GM19025 (cell line): ENCODE measurements around the gene C2CD4C.
"Not testable (repeated sequence)": the region's sequence is repeated elsewhere in the genome, so short reads cannot be mapped to it uniquely, and the experiment has no call there.

ENCODE experiments used
- ATAC-seq: cut with Tn5 transposase; IDR thresholded peaks from one replicate; pipeline ENCODE4 v1.9.1; 2021; ENCODE audit warnings: mild to moderate bottlenecking, low read depth, moderate library complexity; ENCODE audit not compliant: unreplicated experiment

C2CD4C gene

DNA sequence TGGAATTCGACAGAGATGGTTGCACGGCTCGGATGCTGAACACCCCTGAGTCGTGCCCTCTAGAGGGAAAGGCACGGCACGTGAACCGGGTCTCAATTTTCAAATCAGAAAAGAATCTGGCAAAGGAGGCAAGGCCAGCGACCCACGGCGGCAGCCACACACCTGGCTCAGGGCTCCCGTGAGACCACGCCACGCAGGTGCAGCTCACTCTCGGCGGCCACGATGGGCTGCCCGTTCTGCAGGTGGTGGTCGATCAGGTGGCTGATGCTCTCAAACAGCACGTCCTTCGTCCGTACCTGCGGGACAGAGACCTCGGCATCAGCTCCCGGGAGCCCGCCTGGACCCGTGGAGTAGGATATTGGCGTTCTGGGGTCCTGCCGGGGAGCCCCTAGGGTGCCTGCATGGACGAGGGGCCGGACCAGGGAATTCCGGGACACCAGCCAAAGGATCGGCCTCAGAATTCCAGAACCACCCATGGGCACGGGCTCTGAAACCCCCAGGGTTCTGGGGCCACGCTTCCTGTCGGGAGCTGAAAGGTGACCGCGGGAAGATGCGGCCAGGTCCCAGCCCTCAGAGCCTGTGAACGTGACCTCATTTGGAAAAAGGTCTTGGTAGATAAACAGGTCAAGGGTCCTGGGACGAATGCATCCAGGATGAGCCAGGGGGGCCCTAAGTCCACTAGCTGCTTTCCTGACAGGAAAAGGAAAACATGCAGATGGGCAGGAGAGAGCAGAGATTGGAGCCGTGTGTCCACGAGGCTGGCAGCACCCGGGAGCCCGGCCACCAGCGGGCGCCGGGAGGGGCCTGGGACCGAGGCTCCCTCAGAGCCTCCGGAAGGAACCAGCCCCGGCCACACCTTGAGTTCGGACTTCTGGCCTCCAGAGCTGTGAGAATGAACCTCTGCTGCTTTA is 10.1 kb upstream of the C2CD4C start:
- no peak for ATAC-seq

DNA sequence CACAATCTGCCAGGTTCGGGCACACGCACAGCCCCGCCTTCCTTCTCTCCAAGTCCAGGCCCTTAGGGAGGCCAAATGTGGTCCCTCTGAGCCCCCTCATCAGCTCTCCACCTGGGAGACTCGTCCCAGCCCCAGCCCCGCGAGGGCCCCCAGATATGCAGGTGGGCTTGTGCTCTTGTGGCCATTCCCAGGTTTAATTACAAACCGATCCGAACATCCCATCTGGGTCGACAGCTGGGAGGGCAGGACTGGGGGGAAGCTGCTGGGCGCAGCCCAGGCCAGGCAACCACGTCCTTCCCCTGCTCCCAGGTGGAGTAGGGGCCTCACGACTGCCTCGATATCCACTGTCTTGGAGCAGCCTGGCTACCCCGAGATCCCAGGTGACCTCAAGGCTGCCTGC is 7.5 kb upstream of the C2CD4C start:
- ATAC-seq: no peak

DNA sequence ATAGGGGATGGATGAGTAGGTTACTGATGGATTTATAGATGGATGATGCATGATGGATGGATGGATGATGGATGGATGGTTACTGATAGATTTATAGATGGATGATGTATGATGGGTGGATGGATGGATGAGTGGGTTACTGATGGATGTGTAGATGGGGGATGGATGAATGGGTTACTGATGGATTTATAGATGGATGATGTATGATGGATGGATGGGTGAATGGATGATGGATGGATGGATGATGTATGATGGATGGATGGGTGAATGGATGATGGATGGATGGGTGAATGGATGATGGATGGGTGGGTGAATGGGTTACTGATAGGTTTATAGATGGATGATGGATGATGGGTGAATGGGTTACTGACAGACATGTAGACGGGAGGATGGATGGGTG is 6.3 kb upstream of the C2CD4C start:
- ATAC-seq: no peak

DNA sequence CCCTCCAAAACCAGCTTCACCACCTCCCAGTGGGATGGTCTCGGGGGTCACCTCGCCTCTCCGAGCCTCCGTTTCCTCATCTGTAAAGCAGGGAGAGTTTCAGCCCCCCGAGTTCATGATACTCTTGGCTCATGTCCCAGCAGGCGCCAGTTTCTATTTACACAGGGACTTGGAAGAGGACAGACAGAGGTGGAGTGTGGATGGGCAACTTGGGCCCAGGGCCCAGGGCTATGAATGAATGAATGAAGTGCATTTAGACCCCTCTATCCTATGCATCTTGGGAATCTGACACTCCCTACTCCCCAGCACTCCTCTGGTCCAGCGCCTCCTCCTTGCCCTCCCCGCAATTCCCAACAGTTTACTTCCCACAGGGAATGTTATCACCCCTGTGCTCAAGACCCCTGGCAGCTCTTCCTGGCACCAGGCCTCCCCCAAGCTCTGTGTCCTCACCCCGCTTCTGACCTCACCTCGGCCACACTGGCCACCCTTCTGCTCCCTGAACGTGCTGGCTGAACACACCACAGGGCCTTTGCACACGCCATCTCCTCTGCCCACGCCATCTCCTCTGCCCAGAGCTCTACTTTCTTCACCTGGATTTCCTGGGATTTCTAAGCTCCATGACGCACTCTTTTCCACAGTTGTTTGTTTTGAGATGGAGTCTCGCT is 4.9 kb upstream of the C2CD4C start:
- ATAC-seq: no peak

DNA sequence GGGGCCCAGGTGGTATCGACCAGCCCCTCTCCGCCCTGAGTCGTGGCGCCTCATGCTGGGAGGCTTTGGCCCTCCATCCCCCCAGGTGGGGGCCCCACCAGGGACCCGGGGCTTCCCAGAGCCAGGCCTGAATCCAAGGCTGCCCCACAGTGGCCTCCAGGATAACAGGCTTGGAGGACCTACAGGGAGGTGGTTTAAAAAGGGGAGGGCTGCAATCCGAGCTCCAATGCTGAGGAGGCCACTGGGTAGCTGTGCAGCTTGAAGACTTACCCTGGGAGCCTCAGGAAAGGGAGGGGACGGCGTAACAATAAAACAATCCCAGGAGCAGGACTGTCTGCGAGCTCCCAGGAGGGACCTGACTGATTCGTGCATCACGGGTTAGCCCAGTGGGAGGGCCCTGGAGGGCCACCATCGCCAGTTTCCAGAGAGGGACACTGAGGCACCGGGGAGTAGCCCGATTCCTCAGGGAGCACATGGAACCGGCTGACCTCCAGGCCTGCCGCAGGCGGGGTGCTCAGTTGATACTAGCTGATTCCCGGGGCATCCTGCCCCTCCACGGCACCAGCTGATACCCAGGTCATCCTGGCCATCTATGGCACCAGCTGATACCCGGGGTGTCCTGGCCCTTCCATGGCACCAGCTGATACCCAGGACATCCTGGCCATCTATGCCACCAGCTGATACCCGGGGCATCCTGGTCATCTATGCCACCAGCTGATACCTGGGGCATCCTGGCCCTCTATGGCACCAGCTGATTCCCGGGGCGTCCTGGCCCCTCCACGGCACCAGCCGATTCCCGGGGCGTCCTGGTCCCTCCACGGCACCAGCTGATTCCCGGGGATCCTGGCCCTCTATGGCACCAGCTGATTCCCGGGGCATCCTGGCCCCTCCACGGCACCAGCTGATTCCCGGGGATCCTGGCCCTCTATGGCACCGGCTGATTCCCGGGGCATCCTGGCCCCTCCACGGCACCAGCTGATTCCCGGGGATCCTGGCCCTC is 3.7 kb upstream of the C2CD4C start:
- no peak for ATAC-seq

DNA sequence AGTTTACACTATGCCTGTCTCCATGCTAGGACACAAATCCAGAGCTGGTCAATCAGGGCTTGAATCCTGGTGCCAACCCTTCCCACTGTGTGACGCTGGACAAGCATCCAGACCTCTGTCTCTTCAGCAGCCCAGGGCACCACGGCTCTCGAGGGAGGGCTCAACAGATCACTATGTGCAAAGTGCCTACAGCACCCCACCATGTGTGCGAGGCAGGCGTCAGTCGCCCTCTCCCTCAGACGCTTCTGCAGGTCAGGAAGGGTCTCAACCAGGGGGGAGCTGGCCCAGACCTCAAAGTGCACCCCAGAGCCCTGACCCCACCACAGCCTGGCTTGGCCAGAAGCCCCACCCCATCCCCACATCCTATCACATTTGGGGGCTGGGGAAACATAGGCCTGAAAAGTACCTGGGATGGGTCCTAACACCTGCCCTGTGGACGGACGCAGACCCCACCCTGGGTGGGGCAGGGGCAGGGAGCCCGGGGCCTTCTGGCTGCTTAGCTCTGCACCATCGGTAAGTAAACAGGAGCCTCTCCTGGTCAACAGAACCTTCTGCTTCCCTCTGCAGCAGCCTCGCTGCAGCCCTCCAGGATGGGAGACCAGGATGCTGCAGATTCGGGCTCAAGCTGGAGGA is 2.9 kb upstream of the C2CD4C start:
- ATAC-seq: no peak

DNA sequence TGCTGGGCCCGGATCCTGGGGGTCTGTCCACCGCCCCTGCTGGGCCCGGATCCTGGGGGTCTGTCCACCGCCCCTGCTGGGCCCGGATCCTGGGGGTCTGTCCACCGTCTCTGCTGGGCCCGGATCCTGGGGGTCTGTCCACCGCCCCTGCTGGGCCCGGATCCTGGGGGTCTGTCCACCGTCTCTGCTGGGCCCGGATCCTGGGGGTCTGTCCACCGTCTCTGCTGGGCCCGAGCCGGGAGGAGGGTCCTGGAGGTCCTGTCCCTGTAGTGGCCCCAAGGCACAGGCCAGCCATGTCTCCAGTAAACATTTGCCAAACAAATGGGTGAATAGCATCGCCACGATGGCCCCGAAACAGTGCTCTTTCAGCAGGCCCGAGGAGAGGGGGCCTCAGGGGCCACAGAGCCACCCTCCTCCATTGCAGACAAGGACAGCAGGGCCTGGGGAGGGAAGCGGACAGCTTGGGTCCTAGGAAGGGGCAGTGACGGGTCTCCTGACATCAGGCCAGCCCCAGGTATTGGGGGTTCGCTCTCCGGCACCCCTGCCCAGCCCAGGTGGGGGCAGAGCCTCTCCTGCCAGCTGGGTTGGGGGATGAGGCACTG is 2.3 kb upstream of the C2CD4C start:
- not testable (repeated sequence) for ATAC-seq

DNA sequence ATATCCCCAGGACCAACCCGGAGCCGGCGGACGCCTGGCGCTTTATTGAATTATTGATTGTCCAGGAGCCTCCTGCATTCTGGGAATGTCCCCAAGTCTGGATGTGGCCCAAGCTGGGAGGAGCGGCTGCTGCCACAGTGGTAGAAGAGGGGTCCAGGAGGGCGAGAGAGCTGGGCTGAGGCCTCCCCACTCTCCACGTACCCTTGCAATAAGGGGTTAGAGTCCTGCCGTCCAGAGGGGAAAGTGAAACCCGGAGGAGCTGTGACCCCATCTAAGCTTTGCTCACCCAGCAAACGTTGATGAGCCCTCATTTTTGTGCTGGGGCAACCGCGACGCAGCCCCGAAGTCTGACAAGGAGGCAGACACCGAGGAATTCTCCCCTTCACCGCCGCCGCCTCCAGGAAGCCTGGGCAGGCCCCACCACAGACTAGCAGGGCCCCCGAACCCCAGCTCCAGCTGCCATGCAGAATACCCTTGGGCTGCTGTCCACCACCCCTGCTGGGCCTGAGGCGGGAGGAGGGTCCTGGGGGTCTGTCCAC is 1.4 kb upstream of the C2CD4C start:
- ATAC-seq: no peak

DNA sequence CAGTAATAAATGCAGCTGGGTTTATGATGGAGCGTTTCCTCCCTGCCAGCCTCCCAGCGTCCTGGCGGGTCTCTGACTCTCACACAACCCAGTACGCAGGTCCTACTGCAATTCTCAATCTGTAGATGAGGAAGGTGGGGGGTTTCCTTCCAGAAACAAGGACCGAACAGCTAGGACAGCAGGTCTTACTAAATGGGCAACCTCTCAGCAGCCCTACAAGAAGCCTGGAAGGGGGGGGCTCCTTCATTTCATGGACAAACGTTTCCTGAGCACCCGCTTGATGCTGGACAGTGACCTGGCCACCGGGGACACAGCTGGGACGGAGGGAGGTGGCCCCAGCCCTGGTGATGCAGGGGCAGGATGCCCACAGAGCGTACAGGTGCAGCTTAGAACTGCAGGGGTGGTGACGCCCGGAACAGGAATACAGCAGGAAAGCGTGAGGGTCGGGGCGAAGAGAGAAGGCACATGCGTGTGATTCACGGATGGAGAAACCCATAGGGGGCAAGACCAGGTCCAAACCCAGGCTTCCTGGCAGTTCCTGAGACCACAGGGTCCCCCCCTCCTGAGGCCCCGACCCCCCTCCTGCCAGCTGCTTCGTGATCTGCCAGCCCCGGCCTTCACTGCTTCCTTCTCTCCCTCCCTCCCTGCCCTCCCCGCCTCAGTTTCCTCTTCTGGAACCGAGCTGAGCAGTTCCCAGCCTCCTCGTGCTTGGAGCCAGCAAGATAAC is 732 bp upstream of the C2CD4C start:
- no peak for ATAC-seq

DNA sequence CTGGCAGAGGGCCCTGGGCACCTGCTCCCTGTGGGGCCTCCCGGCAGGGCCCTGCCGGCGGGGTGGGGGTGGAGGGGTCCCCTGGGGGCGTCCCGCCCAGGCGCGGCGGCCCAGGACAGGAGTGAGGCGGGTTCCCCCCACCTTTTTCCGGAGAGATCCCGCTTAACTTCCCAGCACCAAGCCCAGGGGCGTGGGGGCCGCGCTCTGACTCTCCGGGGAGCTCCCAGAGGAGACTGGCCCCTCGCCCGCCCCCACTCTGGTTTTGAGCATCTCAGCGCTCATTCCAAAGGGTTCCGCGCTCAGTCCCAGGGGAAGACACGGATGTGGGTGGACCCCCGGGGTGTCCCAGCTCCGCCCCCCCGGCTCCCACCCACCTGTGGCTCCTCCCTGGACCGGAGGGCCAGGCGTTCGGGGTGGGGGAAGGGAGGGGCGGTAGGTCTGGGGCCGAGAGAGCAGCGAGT is 476 bp downstream of the C2CD4C start:
- no peak for ATAC-seq

DNA sequence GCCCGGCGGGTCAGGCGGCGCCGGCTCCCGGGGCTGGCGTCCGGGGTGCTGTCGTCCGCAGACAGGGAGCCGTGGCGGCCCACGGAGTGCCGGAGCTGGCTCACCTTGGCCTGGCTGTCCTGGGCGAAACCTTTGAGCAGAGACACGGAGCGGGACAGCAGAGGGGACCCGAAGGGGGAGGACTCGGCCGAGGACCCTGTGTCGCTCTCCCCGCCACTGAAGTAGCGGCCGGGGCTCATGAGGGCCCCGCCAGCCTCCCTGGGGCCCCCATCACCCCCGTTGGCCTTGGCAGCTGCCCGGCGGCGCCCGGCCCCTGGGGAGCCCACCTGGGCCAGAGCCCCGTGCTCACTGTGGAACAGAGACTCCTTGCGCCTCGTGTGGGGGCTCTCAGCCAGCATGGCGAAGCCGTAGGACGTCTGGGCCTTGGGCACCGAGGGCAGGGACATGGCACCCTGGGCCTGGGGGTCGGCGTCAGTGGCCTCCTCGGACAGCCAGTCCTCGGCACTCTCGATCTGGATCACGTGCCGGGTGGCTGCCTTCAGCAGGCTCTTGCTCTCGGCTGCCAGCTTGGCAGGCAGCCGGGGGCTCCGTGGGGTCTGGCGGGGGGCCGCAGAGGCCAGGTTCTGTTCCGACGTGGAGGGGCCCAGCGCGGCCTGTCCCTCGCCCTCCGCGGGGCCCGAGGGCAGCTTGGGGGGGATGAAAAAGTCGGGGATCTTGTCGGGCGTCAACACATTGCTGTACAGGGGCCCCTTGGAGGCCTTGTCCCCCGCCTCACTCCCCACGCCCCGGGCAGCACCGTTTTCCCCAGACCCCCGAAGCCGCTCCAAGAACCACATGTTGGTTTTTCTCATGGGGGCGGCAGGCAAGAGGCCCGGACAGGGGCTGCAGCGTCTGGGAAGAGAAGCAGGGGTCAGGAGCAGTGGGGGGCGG is 1.2 kb downstream of the C2CD4C start:
- ATAC-seq: no peak

DNA sequence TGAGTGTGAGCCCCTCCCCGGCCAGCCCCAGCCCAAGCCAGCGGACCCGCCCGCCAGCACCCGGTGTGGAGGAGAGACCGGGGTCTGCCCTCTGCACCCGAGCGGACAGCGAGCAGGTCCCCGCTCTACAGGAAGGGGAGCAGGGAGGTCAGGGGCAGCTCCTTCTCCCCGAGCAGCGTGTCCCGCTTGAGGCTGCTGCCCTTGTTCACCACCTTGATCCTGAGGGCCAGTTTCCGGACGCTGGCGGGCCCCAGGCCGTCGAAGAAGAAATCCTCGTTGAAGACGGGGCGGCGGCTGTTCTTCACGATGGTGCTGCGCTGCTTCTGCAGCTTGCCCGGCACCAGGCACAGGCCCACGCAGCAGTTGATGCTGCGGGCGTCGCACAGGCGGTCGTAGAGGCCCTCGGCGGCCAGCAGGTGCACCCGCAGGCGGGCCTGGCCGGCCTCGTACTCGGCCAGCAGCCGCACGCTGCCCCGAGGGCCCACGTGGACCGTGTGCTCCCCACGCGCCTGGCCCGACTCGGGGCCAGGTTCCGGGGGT is 1.9 kb downstream of the C2CD4C start:
- no peak for ATAC-seq

DNA sequence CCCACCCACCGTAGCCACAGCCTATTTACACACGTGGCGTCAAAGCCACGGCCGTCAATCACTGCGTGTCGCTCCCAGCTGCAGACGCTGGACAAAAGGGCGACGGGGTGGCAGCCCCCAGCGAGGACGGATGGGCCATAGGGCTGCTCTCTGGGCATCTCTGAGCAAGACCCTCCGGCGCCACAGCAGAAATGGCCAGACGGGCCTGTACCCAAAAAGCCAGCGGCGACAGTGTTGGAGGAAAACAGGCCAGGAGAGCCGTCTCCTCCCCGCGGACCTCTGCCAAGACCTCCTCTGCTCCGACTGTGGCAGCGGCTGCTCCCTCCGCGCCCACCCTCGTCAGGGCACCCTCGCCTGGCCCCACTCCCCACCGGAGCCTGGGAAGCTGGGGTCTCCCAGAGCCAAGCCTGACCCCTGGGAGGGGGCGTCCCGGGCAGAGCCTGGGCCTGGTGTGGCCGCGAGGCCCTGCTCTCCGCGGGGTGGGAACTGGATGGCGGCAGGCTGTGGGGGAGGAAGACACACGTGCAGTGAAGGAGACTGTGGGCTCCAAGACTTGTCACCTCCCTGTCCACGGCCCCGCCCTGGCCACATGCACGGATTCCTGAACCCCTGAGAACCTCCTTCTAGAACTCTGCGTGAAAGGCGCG is 2.7 kb downstream of the C2CD4C start:
- ATAC-seq: no peak

DNA sequence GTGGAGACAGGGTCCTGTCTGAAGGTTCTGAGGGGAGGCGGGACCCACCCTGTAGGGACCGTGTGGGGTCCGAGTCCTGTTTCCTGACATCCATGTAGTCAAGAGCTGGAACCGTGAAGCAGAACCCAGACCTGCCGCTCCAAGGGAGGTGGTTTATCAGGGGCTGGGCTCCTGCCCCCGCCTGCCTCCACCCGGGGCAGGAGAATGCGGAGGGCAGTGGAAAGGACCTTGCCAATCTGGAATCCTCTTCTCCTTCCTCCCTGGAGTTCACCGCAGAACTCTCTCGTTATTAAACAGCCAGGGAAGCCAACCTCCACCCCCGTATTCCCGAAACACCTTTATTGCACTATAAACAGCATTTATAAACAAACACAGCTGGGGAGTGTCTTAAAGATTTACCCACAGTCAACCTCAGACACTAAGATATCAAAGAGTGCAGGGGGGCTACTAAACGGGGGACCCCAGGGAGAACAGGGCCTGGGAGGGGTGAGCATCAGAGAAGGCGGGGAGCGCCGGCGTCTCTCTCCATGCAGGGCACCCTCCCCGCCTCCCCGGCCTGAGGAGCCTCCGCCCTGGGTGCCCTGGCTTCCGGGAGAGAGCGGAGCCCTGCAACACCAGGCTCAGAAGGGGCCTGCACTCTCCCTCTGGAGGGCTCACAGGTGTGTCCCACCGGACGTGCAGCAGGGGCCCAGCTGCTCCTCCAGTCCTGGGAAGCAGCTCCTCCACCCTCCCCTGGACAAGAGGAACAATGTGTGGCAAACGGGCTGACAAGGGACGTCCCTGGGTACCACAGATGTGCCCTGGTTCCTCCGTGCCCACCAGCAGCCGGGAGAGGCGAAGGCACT is 3.6 kb downstream of the C2CD4C start:
- ATAC-seq: no peak

DNA sequence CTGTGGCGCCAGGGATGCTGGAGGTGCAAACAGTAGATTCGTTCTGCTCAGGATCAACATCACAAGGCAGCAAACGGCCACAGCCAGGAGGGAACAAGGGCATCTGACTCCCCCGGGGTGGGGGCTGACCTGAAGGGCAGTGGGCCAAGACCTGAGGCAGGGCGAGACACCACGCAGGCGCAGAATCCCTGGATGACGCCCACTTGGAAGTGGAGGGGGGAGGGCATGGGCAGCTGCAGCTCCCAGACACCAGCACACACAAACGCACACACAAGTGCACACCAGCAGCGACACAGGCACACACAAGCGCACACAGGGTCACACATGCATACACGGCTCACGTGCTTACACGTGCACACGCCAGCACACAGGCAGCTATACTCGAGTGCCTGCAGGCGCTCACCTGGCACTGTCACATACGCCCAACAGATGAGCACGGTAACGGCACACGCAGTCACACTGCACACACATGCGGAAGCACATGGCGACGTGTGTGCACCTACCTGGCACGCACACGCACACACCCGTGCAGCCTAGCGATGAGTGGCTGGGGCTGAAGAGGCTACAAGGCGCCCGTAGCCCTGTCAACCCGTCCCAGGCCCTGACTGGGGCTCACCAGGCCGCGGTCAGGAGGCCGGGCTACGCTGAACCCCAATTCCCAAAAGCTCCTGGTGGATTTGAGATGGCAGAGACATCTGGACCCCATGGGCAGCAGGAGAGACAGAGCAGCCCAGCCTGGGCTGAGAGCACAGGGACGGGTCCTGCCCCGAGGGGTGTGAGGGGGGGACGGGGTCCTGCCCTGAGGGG is 5.5 kb downstream of the C2CD4C start:
- ATAC-seq: no peak
